T-cell (primary cell): Measurements from ENCODE around the gene DGAT2. TPM values are rescaled to one million over a fixed set of nuclear protein-coding genes. Genes with fewer than 3 reads are reported as not detected.
"Not testable (repeated sequence)": the region's sequence is repeated elsewhere in the genome, so short reads cannot be mapped to it uniquely, and the experiment has no call there.

Experiments
- ATAC-seq, 4 experiments: fragments of 200-7000 bp in 3 of 4; fragments of 150-1000 bp in 1 of 4; cut with Tn5 transposase; replicated peaks in 1 of 4; 1 replicate in 3 of 4; 2 replicates in 1 of 4; pipeline ENCODE4 v1.10.0; 2021; ENCODE audit warnings: moderate library complexity in 3 of 4, mild to moderate bottlenecking in 2 of 4, moderate number of reproducible peaks in 1 of 4
- CTCF ChIA-PET, 2 donors: fragments of 300-600 bp; sonication (Branson Sonifier 250); formaldehyde crosslinking; loops; one replicate each; lab custom pipeline; 2022; ENCODE audit warnings: antibody characterized with exemption in 2 of 2; lab: Charles Lee
- POLR2A ChIA-PET, 2 donors: fragments of 300-600 bp; sonication (Branson Sonifier 250); formaldehyde crosslinking; loops; one replicate each; lab custom pipeline; 2022; ENCODE audit warnings: antibody characterized with exemption in 2 of 2; lab: Charles Lee
- DNase-seq, 35 experiments: peaks; one replicate each; pipeline versions ENCODE4 v3.0.0 to v3.0.0-alpha.2; 2013 to 2023
- H3K27ac ChIP-seq: one replicate; pipeline ENCODE4 v1.5.1; 2013; ENCODE audit warnings: low read length
- H3K27me3 ChIP-seq, 2 experiments: replicated peaks in 1 of 2; 1 replicate in 1 of 2; 2 replicates in 1 of 2; pipeline versions ENCODE4 v1.6.1 to v1.7.0; 2013; ENCODE audit warnings: low read length in 1 of 2, mixed read lengths in 1 of 2; ENCODE audit not compliant: control insufficient read depth in 2 of 2, insufficient read depth in 2 of 2; ENCODE audit errors: extremely low read depth in 1 of 2
- H3K36me3 ChIP-seq, 2 donors: 1 replicate in 1 of 2; 2 replicates in 1 of 2; pipeline versions ENCODE4 v1.6.1 to v1.7.0; 2013; ENCODE audit warnings: low read length in 1 of 2; ENCODE audit not compliant: control insufficient read depth in 2 of 2, insufficient read depth in 1 of 2; ENCODE audit errors: extremely low read depth in 1 of 2
- H3K4me1 ChIP-seq, 2 experiments: 1 replicate in 1 of 2; 2 replicates in 1 of 2; pipeline versions ENCODE4 v1.6.1 to v1.7.0; 2013; ENCODE audit warnings: low read length in 2 of 2, mixed read lengths in 1 of 2; ENCODE audit not compliant: insufficient read depth in 2 of 2, control insufficient read depth in 1 of 2; ENCODE audit errors: extremely low read depth in 1 of 2
- H3K4me3 ChIP-seq, 2 donors: 1 replicate in 1 of 2; 2 replicates in 1 of 2; pipeline versions ENCODE4 v1.5.1 to v1.7.0; 2013; ENCODE audit warnings: mild to moderate bottlenecking in 2 of 2, low read length in 1 of 2, moderate library complexity in 1 of 2; ENCODE audit not compliant: control insufficient read depth in 1 of 2; ENCODE audit errors: extremely low read depth in 1 of 2
- H3K9me3 ChIP-seq: 2 replicates; pipeline ENCODE4 v1.7.0; 2013
- H3K27ac Mint-ChIP-seq, 2 donors: one replicate each; pipeline ENCODE4 v1.8.0; 2020 to 2021; ENCODE audit warnings: mild to moderate bottlenecking in 2 of 2, mixed read lengths in 2 of 2
- H3K27me3 Mint-ChIP-seq, 2 donors: one replicate each; pipeline ENCODE4 v1.8.0; 2021 to 2022; ENCODE audit warnings: mixed read lengths in 2 of 2
- H3K36me3 Mint-ChIP-seq: one replicate; pipeline ENCODE4 v1.8.0; 2021; ENCODE audit warnings: mixed read lengths
- H3K4me1 Mint-ChIP-seq, 3 donors: one replicate each; pipeline ENCODE4 v1.8.0; 2020 to 2022; ENCODE audit warnings: mixed read lengths in 3 of 3, mild to moderate bottlenecking in 1 of 3
- H3K4me3 Mint-ChIP-seq, 3 donors: one replicate each; pipeline ENCODE4 v1.8.0; 2020 to 2022; ENCODE audit warnings: mild to moderate bottlenecking in 3 of 3, mixed read lengths in 3 of 3, moderate library complexity in 3 of 3
- H3K9me3 Mint-ChIP-seq, 3 donors: one replicate each; pipeline ENCODE4 v1.8.0; 2020 to 2022; ENCODE audit warnings: mixed read lengths in 3 of 3
- WGBS: methylation state at CpG from one replicate; pipeline ENCODE4 v1.1.5; 2013; ENCODE audit warnings: missing lambda C conversion rate; ENCODE audit not compliant: insufficient coverage; 5-methylcytosine and 5-hydroxymethylcytosine counted together
- total RNA-seq, 35 experiments: library from RNA in 6 of 35; stranded (reverse) in 6 of 35; fragments of 120-200 nt in 1 of 35; gene quantifications; one replicate each; pipeline versions ENCODE4 v1.2.1 to v1.2.4 and lab custom pipeline; 2013 to 2026

DGAT2 gene
- total RNA-seq, 5 donors from 2014 or later (not counting 1 experiment from before 2014, with no cell fraction given): 0.14 to 1.2 (median 0.61) TPM

- ChIA-PET CTCF (no interaction called here), POLR2A (no interaction called here)
- no peaks in the 10 kb centered on the region for H3K4me1 Mint-ChIP-seq
- ATAC-seq (no peak), DNase-seq (no peak)
- Histone ChIP-seq H3K27ac (no peak overlapping the region), H3K27me3 (peaks cover 0 to 24% of the 10 kb centered on the region in 2 experiments), H3K9me3 (no peaks in the 10 kb centered on the region), H3K36me3 (no peaks in the 10 kb centered on the region), H3K4me3 (no peak overlapping the region), H3K4me1 (no peaks in the 10 kb centered on the region)
- no peak overlapping the region for H3K27ac Mint-ChIP-seq
- H3K36me3 Mint-ChIP-seq: no peaks in the 10 kb centered on the region
- H3K27me3 Mint-ChIP-seq: peaks cover 18 to 22% of the 10 kb centered on the region in 2 donors
- H3K9me3 Mint-ChIP-seq: no peaks in the 10 kb centered on the region
- no peak overlapping the region for H3K4me3 Mint-ChIP-seq
- 95% methylated on average over 4 of the region's 4 CpGs for WGBS
Observed at GRCh38 chr11:75735181-75735845, 33.3 kb upstream of the DGAT2 start.

- POLR2A ChIA-PET: no interaction called here
Observed at GRCh38 chr11:75737314-75737713, 31.3 kb upstream of the DGAT2 start.

GRCh38 chr11:75740681-75741080 lies 27.9 kb upstream of the DGAT2 start:
- POLR2A ChIA-PET: no interaction called here
- H3K27me3 ChIP-seq: peaks cover 0 to 22% of the 10 kb centered on the region in 2 experiments
- no peaks in the 10 kb centered on the region for H3K4me1 ChIP-seq
- no peak overlapping the region for H3K27ac ChIP-seq
- no peak overlapping the region for H3K4me3 ChIP-seq
- peaks cover 4% of the 10 kb centered on the region for H3K36me3 Mint-ChIP-seq
- no peaks in the 10 kb centered on the region for H3K9me3 Mint-ChIP-seq
- ATAC-seq (no peak), DNase-seq (no peak)
- H3K27me3 Mint-ChIP-seq: peaks cover 21 to 31% of the 10 kb centered on the region in 2 donors
- H3K27ac Mint-ChIP-seq: no peak overlapping the region
- CTCF ChIA-PET: no interaction called here
- H3K36me3 ChIP-seq: no peaks in the 10 kb centered on the region
- H3K4me3 Mint-ChIP-seq: no peak overlapping the region
- no peaks in the 10 kb centered on the region for H3K9me3 ChIP-seq
- H3K4me1 Mint-ChIP-seq: no peaks in the 10 kb centered on the region
- 60% methylated on average over 1 of the region's 1 CpG for WGBS

More at GRCh38 chr11:75737314-75737713, 31.3 kb upstream of the DGAT2 start:
- CTCF ChIA-PET: no interaction called here
- Histone ChIP-seq H3K27ac (no peak overlapping the region), H3K4me1 (no peaks in the 10 kb centered on the region), H3K36me3 (no peaks in the 10 kb centered on the region), H3K9me3 (no peaks in the 10 kb centered on the region), H3K27me3 (peaks cover 0 to 16% of the 10 kb centered on the region in 2 experiments), H3K4me3 (no peak overlapping the region)
- Mint-ChIP-seq H3K27ac (no peak overlapping the region), H3K9me3 (no peaks in the 10 kb centered on the region), H3K36me3 (no peaks in the 10 kb centered on the region), H3K27me3 (peaks cover 14 to 17% of the 10 kb centered on the region in 2 donors), H3K4me1 (no peaks in the 10 kb centered on the region), H3K4me3 (no peak overlapping the region)
- WGBS: 91% methylated on average over 3 of the region's 6 CpGs
- DNase-seq (no peak), ATAC-seq (no peak)

- H3K4me1 Mint-ChIP-seq, H3K4me3 Mint-ChIP-seq, H3K9me3 Mint-ChIP-seq, H3K36me3 Mint-ChIP-seq, ATAC-seq, H3K4me3 ChIP-seq, H3K36me3 ChIP-seq, DNase-seq, H3K9me3 ChIP-seq, CTCF ChIA-PET, H3K4me1 ChIP-seq, H3K27ac Mint-ChIP-seq, POLR2A ChIA-PET, H3K27ac ChIP-seq: not testable (repeated sequence)
- H3K27me3 ChIP-seq: peaks cover 0 to 20% of the 10 kb centered on the region in 2 experiments
- H3K27me3 Mint-ChIP-seq: peaks cover 17 to 32% of the 10 kb centered on the region in 2 donors
- no CpG with 5 or more reads among the region's 4 CpGs for WGBS
Observed at GRCh38 chr11:75743159-75743558, 25.4 kb upstream of the DGAT2 start.

GRCh38 chr11:75743711-75744563 lies 24.6 kb upstream of the DGAT2 start:
- Mint-ChIP-seq H3K36me3 (peaks cover 4% of the 10 kb centered on the region), H3K27me3 (peaks cover 20 to 32% of the 10 kb centered on the region in 2 donors), H3K4me3 (no peak overlapping the region), H3K9me3 (peaks cover 0 to 2% (median 0%) of the 10 kb centered on the region in 3 donors), H3K4me1 (peaks cover 0 to 2% (median 0%) of the 10 kb centered on the region in 3 donors), H3K27ac (no peak overlapping the region)
- peaks cover 0 to 20% of the 10 kb centered on the region in 2 experiments for H3K27me3 ChIP-seq
- 100% methylated on average over 3 of the region's 9 CpGs for WGBS
- DNase-seq (no peak), ATAC-seq (no peak)
- POLR2A ChIA-PET: no interaction called here
- H3K4me3 ChIP-seq: no peak overlapping the region
- no peaks in the 10 kb centered on the region for H3K4me1 ChIP-seq
- no peak overlapping the region for H3K27ac ChIP-seq
- no peaks in the 10 kb centered on the region for H3K36me3 ChIP-seq
- CTCF ChIA-PET: no interaction called here
- no peaks in the 10 kb centered on the region for H3K9me3 ChIP-seq

GRCh38 chr11:75745807-75746206 lies 22.8 kb upstream of the DGAT2 start:
- H3K36me3 Mint-ChIP-seq: peaks cover 4% of the 10 kb centered on the region
- WGBS: 93% methylated on average over 4 of the region's 5 CpGs
- H3K27me3 ChIP-seq: peaks cover 0 to 19% of the 10 kb centered on the region in 2 experiments
- H3K27ac Mint-ChIP-seq: no peak overlapping the region
- H3K4me3 Mint-ChIP-seq: no peak overlapping the region
- H3K27me3 Mint-ChIP-seq: peaks cover 17 to 29% of the 10 kb centered on the region in 2 donors
- no peak overlapping the region for H3K4me3 ChIP-seq
- ATAC-seq (no peak), DNase-seq (no peak)
- H3K9me3 ChIP-seq: no peaks in the 10 kb centered on the region
- no peaks in the 10 kb centered on the region for H3K4me1 ChIP-seq
- ChIA-PET CTCF (no interaction called here), POLR2A (no interaction called here)
- no peak overlapping the region for H3K27ac ChIP-seq
- H3K36me3 ChIP-seq: no peaks in the 10 kb centered on the region
- H3K4me1 Mint-ChIP-seq: peaks cover 0 to 2% (median 0%) of the 10 kb centered on the region in 3 donors
- peaks cover 0 to 2% (median 0%) of the 10 kb centered on the region in 3 donors for H3K9me3 Mint-ChIP-seq
